Activated T-helper 1 cell treated with anti-CD3 and anti-CD28 coated beads, Interleukin-12 subunit alpha, Interleukin-12 subunit beta, Interleukin-2, Interleukin-4 antibody, amounts not matched to agents 30 ng/mL and 10 ng/mL and 1 ng/mL, durations not matched to agents 14 hours and 24 hours and 36 hours (primary cell): Measurements from ENCODE around the gene MLXIP. TPM values are rescaled to one million over a fixed set of nuclear protein-coding genes. Genes with fewer than 3 reads are reported as not detected.
A peak's percentile ranks its signal among the peaks of the same experiment; 100 is the strongest.

ENCODE experiments used
- DNase-seq: peaks from one replicate; pipeline ENCODE4 v3.0.0; 2021; ENCODE audit warnings: low spot score
- H3K27ac Mint-ChIP-seq: one replicate; pipeline ENCODE4 v1.8.0; 2021; ENCODE audit warnings: mild to moderate bottlenecking, mixed read lengths
- H3K27me3 Mint-ChIP-seq: one replicate; pipeline ENCODE4 v1.8.0; 2022; ENCODE audit warnings: mild to moderate bottlenecking, moderate library complexity, mixed read lengths; ENCODE audit not compliant: insufficient read depth
- H3K36me3 Mint-ChIP-seq: one replicate; pipeline ENCODE4 v1.8.0; 2021; ENCODE audit warnings: low read depth, mixed read lengths
- H3K4me1 Mint-ChIP-seq: one replicate; pipeline ENCODE4 v1.8.0; 2021; ENCODE audit warnings: low read depth, mixed read lengths
- H3K4me3 Mint-ChIP-seq: one replicate; pipeline ENCODE4 v1.8.0; 2021; ENCODE audit warnings: mild to moderate bottlenecking, moderate library complexity, mixed read lengths
- H3K9me3 Mint-ChIP-seq: one replicate; pipeline ENCODE4 v1.8.0; 2021; ENCODE audit warnings: mixed read lengths
- intact Hi-C: fragments of 100-400 bp; cut with micrococcal nuclease; formaldehyde crosslinking; loops from one replicate; pipeline ENCODE4 v1.15.1; 2024
- total RNA-seq: library from RNA; stranded (reverse); gene quantifications from 2 replicates; pipeline ENCODE4 v1.2.3, GENCODE V29; 2022

The MLXIP gene
- total RNA-seq, 1 donor from 2014 or later, result 62.1 TPM

GRCh38 chr12:122145505-122146330, 67.2 kb downstream of the MLXIP start:
- intact Hi-C loops, result no loop called here
- Mint-ChIP-seq H3K27ac (no peak overlapping the region), H3K9me3 (no peaks in the 10 kb centered on the region), H3K4me1 (no peaks in the 10 kb centered on the region), H3K36me3 (peaks cover 7% of the 10 kb centered on the region), H3K4me3 (no peak overlapping the region), H3K27me3 (peaks cover 2% of the 10 kb centered on the region)
- DNase-seq, result no peak

- DNase-seq, result no peak
- Mint-ChIP-seq H3K4me3 (no peak overlapping the region), H3K27me3 (peaks cover 2% of the 10 kb centered on the region), H3K27ac (no peak overlapping the region), H3K9me3 (no peaks in the 10 kb centered on the region), H3K36me3 (peaks cover 5% of the 10 kb centered on the region), H3K4me1 (no peaks in the 10 kb centered on the region)
- intact Hi-C loops, result no loop called here
These were observed 69.1 kb downstream of the MLXIP start for GRCh38 chr12:122147514-122148290.

GRCh38 chr12:122148657-122149056, 70.1 kb downstream of the MLXIP start:
- DNase-seq, result no peak
- H3K9me3 Mint-ChIP-seq, result no peaks in the 10 kb centered on the region
- H3K4me1 Mint-ChIP-seq, result no peaks in the 10 kb centered on the region
- no peak overlapping the region for H3K27ac Mint-ChIP-seq
- intact Hi-C loops, result no loop called here
- H3K27me3 Mint-ChIP-seq, result peaks cover 4% of the 10 kb centered on the region
- no peak overlapping the region for H3K4me3 Mint-ChIP-seq
- H3K36me3 Mint-ChIP-seq, result peaks cover 5% of the 10 kb centered on the region

- Mint-ChIP-seq H3K9me3 (no peaks in the 10 kb centered on the region), H3K4me3 (no peak overlapping the region), H3K27ac (no peak overlapping the region), H3K36me3 (no peaks in the 10 kb centered on the region), H3K4me1 (no peaks in the 10 kb centered on the region), H3K27me3 (peaks cover 4% of the 10 kb centered on the region)
- DNase-seq, result no peak
- intact Hi-C loops, result no loop called here
These were observed 71.6 kb downstream of the MLXIP start for GRCh38 chr12:122150127-122150681.

GRCh38 chr12:122152754-122153153, 74.2 kb downstream of the MLXIP start:
- intact Hi-C loops, result no loop called here
- Mint-ChIP-seq H3K27ac (no peak overlapping the region), H3K4me1 (no peaks in the 10 kb centered on the region), H3K27me3 (peaks cover 7% of the 10 kb centered on the region), H3K36me3 (no peaks in the 10 kb centered on the region), H3K9me3 (no peaks in the 10 kb centered on the region), H3K4me3 (no peak overlapping the region)
- no peak for DNase-seq

- intact Hi-C loops, result no loop called here
These were observed 77.1 kb downstream of the MLXIP start for GRCh38 chr12:122155705-122156104.

GRCh38 chr12:122158700-122159285, 80.2 kb downstream of the MLXIP start:
- Mint-ChIP-seq H3K4me1 (peaks cover 19% of the 10 kb centered on the region), H3K4me3 (no peak overlapping the region), H3K36me3 (no peaks in the 10 kb centered on the region), H3K9me3 (no peaks in the 10 kb centered on the region), H3K27me3 (peaks cover 3% of the 10 kb centered on the region), H3K27ac (no peak overlapping the region)
- intact Hi-C loops, result no loop called here
- no peak for DNase-seq

More at GRCh38 chr12:122155705-122156104, 77.1 kb downstream of the MLXIP start:
- Mint-ChIP-seq H3K9me3 (no peaks in the 10 kb centered on the region), H3K4me1 (no peaks in the 10 kb centered on the region), H3K27me3 (peaks cover 4% of the 10 kb centered on the region), H3K27ac (no peak overlapping the region), H3K4me3 (no peak overlapping the region), H3K36me3 (no peaks in the 10 kb centered on the region)
- DNase-seq, result no peak

- Mint-ChIP-seq H3K9me3 (no peaks in the 10 kb centered on the region), H3K4me1 (peaks cover 21% of the 10 kb centered on the region), H3K27me3 (peaks cover 3% of the 10 kb centered on the region), H3K36me3 (no peaks in the 10 kb centered on the region), H3K4me3 (no peak overlapping the region), H3K27ac (no peak overlapping the region)
- no peak for DNase-seq
- intact Hi-C loops, result loop anchor here (1.0 to 2.0 kb wide), 2 partner anchors 15 to 31 kb away; partner anchors contain the start of gene IL31
These were observed 81.3 kb downstream of the MLXIP start for GRCh38 chr12:122159882-122160281.

GRCh38 chr12:122160761-122161160, 82.2 kb downstream of the MLXIP start:
- intact Hi-C loops, result loop anchor here (1.0 to 2.0 kb wide), 2 partner anchors 14 to 31 kb away; partner anchors contain the start of gene IL31
- no peaks in the 10 kb centered on the region for H3K36me3 Mint-ChIP-seq
- H3K9me3 Mint-ChIP-seq, result no peaks in the 10 kb centered on the region
- H3K4me1 Mint-ChIP-seq, result peaks cover 25% of the 10 kb centered on the region
- H3K27me3 Mint-ChIP-seq, result peaks cover under 1% of the 10 kb centered on the region
- no peak overlapping the region for H3K4me3 Mint-ChIP-seq
- no peak for DNase-seq
- H3K27ac Mint-ChIP-seq, result no peak overlapping the region

GRCh38 chr12:122161682-122162081, 83.1 kb downstream of the MLXIP start:
- Mint-ChIP-seq H3K4me1 (peaks cover 29% of the 10 kb centered on the region), H3K27me3 (no peaks in the 10 kb centered on the region), H3K4me3 (no peak overlapping the region), H3K27ac (peak overlapping the region; percentile 27), H3K36me3 (no peaks in the 10 kb centered on the region), H3K9me3 (no peaks in the 10 kb centered on the region)
- DNase-seq, result no peak
- intact Hi-C loops, result loop anchor here (2.0 kb wide), 1 partner anchor 13 kb away; the partner anchor contains the start of gene IL31

GRCh38 chr12:122162976-122163375, 84.4 kb downstream of the MLXIP start:
- Mint-ChIP-seq H3K27ac (no peak overlapping the region), H3K36me3 (no peaks in the 10 kb centered on the region), H3K27me3 (no peaks in the 10 kb centered on the region), H3K4me3 (no peak overlapping the region), H3K9me3 (no peaks in the 10 kb centered on the region), H3K4me1 (peaks cover 36% of the 10 kb centered on the region)
- no peak for DNase-seq
- intact Hi-C loops, result no loop called here

- Mint-ChIP-seq H3K4me3 (no peak overlapping the region), H3K9me3 (no peaks in the 10 kb centered on the region), H3K27me3 (no peaks in the 10 kb centered on the region), H3K36me3 (no peaks in the 10 kb centered on the region), H3K27ac (no peak overlapping the region), H3K4me1 (peaks cover 34% of the 10 kb centered on the region)
- intact Hi-C loops, result loop anchor here (1.0 to 2.0 kb wide), 3 partner anchors 8 to 84 kb away; partner anchors contain the start of genes IL31 and LRRC43
- peak; percentile 48 for DNase-seq
These were observed 88.1 kb downstream of the MLXIP start for GRCh38 chr12:122166422-122167349.
